K562 (cell line): Measurements from ENCODE around the gene ABHD8. TPM values are rescaled to one million over a fixed set of nuclear protein-coding genes. Genes with fewer than 3 reads are reported as not detected.
A peak's percentile ranks its signal among the peaks of the same experiment; 100 is the strongest.

Experiments used
- DACH1 ChIP-seq: fragments of 450-650 bp; IDR thresholded peaks from 2 replicates; pipeline ENCODE4 v1.6.1; 2018; ENCODE audit not compliant: partially characterized antibody
- HDAC2 ChIP-seq: fragments of 450-650 bp; IDR thresholded peaks from 2 replicates; pipeline ENCODE4 v1.6.1; 2016; ENCODE audit warnings: mild to moderate bottlenecking
- MXI1 ChIP-seq: IDR thresholded peaks from 2 replicates; pipeline ENCODE4 v1.6.1; 2011; ENCODE audit warnings: low read depth, mild to moderate bottlenecking, improper control_type of control experiment, low read length
- SMAD3 ChIP-seq: fragments of 450-650 bp; formaldehyde crosslinking; conservative IDR thresholded peaks from 2 replicates; pipeline ENCODE4 v1.4.0; 2020; ENCODE audit warnings: mild to moderate bottlenecking
- SMARCE1 ChIP-seq: fragments of 450-650 bp; IDR thresholded peaks from 2 replicates; pipeline ENCODE4 v1.7.1; 2016; ENCODE audit warnings: mild to moderate bottlenecking
- SRSF3 ChIP-seq: fragments of 200-400 bp; formaldehyde crosslinking; IDR thresholded peaks from 2 replicates; pipeline ENCODE4 v1.6.1; 2016; ENCODE audit warnings: mild to moderate bottlenecking, low read length, moderate library complexity; ENCODE audit not compliant: insufficient read depth
- XRCC5 ChIP-seq: fragments of 200-400 bp; formaldehyde crosslinking; IDR thresholded peaks from 2 replicates; pipeline ENCODE4 v1.6.1; 2017; ENCODE audit warnings: low read depth, mild to moderate bottlenecking, low read length
- ZNF644 ChIP-seq: fragments of 200-800 bp; sonication (Bioruptor generic); IDR thresholded peaks from 2 replicates; pipeline ENCODE4 v1.6.1; 2016; ENCODE audit warnings: low read depth, missing genetic modification characterization, missing compliant biosample characterization
- ZNF717 ChIP-seq: fragments of 250-450 bp; sonication (Bioruptor Pico); IDR thresholded peaks from 2 replicates; pipeline ENCODE4 v1.5.0; 2021
- ZNF780A ChIP-seq: fragments of 250-450 bp; sonication (Bioruptor Pico); IDR thresholded peaks from 2 replicates; pipeline ENCODE4 v1.5.0; 2021; ENCODE audit warnings: mild to moderate bottlenecking
- polyA plus RNA-seq, 8 experiments: library from polyadenylated mRNA; depleted of rRNA in 4 of 8; stranded (reverse) in 5 of 8; unstranded in 3 of 8; fragments of >200 nt; fragmentation: Nextera tagmentation in 2 of 8; fragmentation: Illumina TruSeq in 1 of 8; extraction: Ambion mirVana in 2 of 8; extraction: Trizol in 1 of 8; gene quantifications; 2 replicates each; pipeline versions ENCODE4 v1.2.1 to v1.2.3, GENCODE V29; 2011 to 2014; ENCODE audit warnings: inconsistent platforms in 1 of 8, missing spikeins in 1 of 8
- total RNA-seq, 7 experiments: library from RNA; depleted of rRNA in 6 of 7; stranded (reverse); fragments of >200 nt in 6 of 7; fragmentation: Illumina TruSeq in 2 of 7; extraction: Trizol in 2 of 7; gene quantifications; 2 replicates each; pipeline versions ENCODE4 v1.2.1 to v1.2.3, GENCODE V29; 2011 to 2021; ENCODE audit warnings: low replicate concordance in 1 of 7
- TF ChIP-seq, protein P1 (sequence below): fragments of 450-650 bp; formaldehyde crosslinking; IDR thresholded peaks from 2 replicates; pipeline ENCODE4 v1.4.0; 2020; ENCODE audit warnings: mild to moderate bottlenecking, moderate library complexity
- TF ChIP-seq, protein P2 (sequence below), 3 experiments: IDR thresholded peaks in 2 of 3; conservative IDR thresholded peaks in 1 of 3; 2 replicates each; pipeline ENCODE4 v1.5.1; 2011 to 2012; ENCODE audit warnings: low read length in 3 of 3, mild to moderate bottlenecking in 3 of 3, control low read depth in 2 of 3, improper control_type of control experiment in 1 of 3, inconsistent platforms in 1 of 3, low read depth in 1 of 3, mixed read lengths in 1 of 3, moderate library complexity in 1 of 3; ENCODE audit not compliant: insufficient read depth in 2 of 3
- TF ChIP-seq, protein P3 (sequence below): fragments of 450-650 bp; IDR thresholded peaks from 2 replicates; pipeline ENCODE4 v1.6.1; 2016
- TF ChIP-seq, protein P4 (sequence below): fragments of 450-650 bp; conservative IDR thresholded peaks from 2 replicates; pipeline ENCODE4 v1.6.1; 2016; ENCODE audit warnings: missing genetic modification characterization, low read depth, mild to moderate bottlenecking, missing compliant biosample characterization, moderate library complexity

The ABHD8 gene
- total and polyA plus RNA-seq, 9 of the 15 experiments (the other 6 are each of a cell fraction or from before 2014, with no cell fraction given) = 0.04 to 6.6 (median 2.0) TPM; not detected in 1

DNA sequence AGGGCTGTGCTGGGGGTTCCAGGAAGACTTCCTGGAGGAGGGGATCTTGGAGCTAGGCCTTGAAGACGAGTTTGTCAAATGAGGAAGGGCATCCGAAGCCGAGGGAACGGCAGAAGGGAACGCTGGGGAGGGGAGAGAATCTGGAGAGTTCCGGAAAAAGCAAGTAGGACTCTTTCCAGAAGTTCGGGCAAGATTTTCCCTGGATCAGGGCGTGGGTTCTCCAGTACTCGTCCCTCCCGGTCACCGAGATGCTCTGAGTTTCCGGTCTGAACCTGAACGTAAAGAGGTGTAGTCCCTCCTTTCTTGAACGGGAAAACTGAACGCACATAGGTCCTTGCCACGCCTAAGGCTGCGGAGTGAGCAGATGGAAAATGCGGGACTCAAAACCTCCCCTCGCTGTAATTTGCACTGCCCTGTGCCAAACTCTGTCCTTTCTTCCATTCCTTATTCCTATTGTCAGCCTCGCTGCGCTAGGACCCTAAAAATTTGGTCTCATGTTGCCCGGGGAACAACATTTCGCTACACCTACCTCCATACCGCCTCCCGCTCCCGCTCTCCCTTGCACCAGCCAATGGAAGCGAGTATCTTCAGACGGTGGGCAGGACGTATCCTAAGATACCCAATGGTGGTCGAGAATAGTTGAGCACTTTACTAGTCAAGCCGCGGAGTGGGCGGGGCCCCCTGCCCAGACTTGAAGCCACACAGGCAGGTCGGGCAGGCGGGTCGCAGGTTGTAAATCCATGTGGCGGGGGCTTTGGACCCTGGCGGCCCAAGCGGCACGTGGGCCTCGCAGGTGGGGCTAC, 33.8 kb upstream of the ABHD8 start, which contains the start of gene GTPBP3 (continued):
- TF ChIP-seq, protein P1, sequence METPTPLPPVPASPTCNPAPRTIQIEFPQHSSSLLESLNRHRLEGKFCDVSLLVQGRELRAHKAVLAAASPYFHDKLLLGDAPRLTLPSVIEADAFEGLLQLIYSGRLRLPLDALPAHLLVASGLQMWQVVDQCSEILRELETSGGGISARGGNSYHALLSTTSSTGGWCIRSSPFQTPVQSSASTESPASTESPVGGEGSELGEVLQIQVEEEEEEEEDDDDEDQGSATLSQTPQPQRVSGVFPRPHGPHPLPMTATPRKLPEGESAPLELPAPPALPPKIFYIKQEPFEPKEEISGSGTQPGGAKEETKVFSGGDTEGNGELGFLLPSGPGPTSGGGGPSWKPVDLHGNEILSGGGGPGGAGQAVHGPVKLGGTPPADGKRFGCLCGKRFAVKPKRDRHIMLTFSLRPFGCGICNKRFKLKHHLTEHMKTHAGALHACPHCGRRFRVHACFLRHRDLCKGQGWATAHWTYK (CRISPR knock-in tag) = peak; percentile 78
- TF ChIP-seq, protein P2, sequence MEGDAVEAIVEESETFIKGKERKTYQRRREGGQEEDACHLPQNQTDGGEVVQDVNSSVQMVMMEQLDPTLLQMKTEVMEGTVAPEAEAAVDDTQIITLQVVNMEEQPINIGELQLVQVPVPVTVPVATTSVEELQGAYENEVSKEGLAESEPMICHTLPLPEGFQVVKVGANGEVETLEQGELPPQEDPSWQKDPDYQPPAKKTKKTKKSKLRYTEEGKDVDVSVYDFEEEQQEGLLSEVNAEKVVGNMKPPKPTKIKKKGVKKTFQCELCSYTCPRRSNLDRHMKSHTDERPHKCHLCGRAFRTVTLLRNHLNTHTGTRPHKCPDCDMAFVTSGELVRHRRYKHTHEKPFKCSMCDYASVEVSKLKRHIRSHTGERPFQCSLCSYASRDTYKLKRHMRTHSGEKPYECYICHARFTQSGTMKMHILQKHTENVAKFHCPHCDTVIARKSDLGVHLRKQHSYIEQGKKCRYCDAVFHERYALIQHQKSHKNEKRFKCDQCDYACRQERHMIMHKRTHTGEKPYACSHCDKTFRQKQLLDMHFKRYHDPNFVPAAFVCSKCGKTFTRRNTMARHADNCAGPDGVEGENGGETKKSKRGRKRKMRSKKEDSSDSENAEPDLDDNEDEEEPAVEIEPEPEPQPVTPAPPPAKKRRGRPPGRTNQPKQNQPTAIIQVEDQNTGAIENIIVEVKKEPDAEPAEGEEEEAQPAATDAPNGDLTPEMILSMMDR (IDR thresholded peaks at IDR 0.05 in 2 of 3, conservative IDR thresholded peaks at IDR 0.05 in 1 of 3; ENCODE audit: insufficient read depth in 2 of 3, low read depth in 1 of 3, low read length in 3 of 3) = peak in 1 of 3 experiments; percentile 9; a peak in 1 of 6 replicates
- TF ChIP-seq ZNF780A (CRISPR knock-in tag) = no peak
- TF ChIP-seq HDAC2 = peak; percentile 98
- TF ChIP-seq SRSF3 = no peak
- TF ChIP-seq, protein P3, sequence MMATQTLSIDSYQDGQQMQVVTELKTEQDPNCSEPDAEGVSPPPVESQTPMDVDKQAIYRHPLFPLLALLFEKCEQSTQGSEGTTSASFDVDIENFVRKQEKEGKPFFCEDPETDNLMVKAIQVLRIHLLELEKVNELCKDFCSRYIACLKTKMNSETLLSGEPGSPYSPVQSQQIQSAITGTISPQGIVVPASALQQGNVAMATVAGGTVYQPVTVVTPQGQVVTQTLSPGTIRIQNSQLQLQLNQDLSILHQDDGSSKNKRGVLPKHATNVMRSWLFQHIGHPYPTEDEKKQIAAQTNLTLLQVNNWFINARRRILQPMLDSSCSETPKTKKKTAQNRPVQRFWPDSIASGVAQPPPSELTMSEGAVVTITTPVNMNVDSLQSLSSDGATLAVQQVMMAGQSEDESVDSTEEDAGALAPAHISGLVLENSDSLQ = peak; percentile 87
- TF ChIP-seq ZNF644 (tag) = no peak
- TF ChIP-seq, protein P4, sequence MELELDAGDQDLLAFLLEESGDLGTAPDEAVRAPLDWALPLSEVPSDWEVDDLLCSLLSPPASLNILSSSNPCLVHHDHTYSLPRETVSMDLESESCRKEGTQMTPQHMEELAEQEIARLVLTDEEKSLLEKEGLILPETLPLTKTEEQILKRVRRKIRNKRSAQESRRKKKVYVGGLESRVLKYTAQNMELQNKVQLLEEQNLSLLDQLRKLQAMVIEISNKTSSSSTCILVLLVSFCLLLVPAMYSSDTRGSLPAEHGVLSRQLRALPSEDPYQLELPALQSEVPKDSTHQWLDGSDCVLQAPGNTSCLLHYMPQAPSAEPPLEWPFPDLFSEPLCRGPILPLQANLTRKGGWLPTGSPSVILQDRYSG (tag) = no peak; the same call in 1 of the 2 replicates
- TF ChIP-seq DACH1 = peak; percentile 18
- TF ChIP-seq SMAD3 = peak; percentile 53
- TF ChIP-seq MXI1 = peak; percentile 36; the same call in 1 of the 2 replicates
- no peak for TF ChIP-seq ZNF717 (CRISPR knock-in tag)
- peak; percentile 73; the same call in 1 of the 2 replicates for TF ChIP-seq SMARCE1
- TF ChIP-seq XRCC5 = peak; percentile 80; the same call in 1 of the 2 replicates
